Hematopoietic multipotent progenitor cell treated with erythropoietin and hydrocortisone succinate and interleukin-3 and kit ligand, for 6 days (in vitro differentiated cells): ENCODE results near the gene SUN1.

Experiments used
- DNase-seq: peaks from one replicate; pipeline ENCODE4 v3.0.0-alpha.2; 2015

The SUN1 gene

DNA sequence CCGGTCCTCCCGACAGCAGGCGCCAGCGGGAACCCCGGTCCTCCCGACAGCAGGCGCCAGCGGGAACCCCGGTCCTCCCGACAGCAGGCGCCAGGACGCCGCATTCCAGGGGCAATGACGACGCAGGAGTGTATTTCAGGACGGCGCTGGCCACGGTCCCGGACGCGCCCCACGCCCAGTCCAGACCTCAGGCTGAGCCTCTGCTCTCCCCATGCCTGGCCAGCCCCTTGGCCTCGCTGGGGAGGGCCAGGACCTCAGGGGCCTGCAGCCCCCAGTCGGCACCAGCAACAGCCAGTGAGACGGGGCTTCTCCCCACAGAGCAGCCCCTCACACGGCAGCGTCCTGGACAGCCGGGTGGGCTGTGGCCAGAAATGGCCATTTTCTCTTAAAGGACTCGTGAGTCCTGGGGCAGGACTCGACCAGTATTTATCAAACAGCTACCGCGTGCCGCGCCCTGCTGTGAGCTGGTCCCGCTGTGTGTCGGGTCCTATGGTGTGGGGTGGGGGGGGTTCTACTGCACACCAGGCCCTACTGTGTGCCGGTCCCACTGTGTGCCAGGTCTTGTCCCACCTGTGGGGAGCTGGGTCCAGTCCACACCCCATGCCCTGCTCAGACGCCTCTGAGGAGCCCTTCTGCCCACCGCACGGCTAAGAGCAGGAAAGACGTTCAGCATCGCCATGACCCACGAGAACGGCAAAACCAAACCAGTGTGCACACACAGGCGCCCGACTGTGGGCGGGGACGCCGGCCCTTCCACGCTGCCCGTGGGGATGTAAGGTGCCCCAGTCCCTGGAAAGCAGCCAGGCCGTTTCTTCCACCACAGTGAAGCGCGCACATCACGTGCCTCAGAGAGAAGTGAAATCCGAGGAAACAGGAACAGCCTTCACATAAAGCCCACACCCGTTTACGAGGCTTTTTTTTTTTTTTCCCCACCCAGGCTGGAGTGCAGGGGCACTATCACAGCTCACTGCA, 77.4 kb downstream of the SUN1 start:
- peak; percentile 80 for DNase-seq

DNA sequence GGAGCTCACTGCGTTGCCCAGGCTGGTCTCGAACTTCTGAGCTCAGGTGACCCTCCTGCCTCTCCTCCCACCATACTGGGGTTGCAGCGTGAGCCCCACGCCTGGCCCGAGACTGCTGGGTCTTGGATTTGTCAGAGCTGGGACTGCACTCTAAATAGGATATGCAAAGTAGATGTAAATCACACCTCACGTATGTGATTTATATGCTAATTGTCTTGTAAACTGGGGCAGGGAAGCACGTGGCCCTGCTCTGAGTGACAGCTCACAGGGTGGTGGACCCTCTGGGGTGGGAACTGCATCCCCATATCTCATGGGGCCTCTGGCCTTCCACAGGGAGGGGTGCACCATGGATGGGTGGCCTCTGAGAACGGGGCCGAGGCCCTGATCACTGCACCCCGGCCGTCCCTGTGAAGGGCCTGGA, 78.2 kb downstream of the SUN1 start:
- DNase-seq = no peak

DNA sequence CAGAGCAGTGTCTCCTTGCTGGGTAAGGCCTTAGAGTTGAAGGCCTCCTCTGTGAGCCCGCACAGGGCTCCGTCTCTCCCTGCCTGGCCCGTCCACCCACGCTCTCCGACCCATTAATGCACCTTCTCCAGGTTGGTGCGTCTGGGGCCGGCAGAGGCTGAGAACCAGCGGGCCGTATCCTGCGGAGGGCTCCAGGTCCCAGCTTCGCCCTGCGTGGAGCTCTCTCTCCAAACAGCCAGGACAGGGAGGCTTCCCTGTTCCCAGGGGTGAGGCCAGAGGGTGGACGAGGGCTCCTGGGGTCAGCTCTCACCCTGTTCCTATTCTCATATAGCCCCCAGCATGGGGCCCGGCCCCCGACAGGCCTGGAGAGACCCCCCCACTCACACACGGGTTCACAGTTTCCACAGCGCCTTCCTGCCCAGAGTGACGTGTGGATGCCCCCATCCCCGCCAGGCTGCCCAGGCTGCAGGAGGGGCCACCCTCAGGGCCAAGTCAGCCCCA, 78.7 kb downstream of the SUN1 start:
- no peak for DNase-seq

DNA sequence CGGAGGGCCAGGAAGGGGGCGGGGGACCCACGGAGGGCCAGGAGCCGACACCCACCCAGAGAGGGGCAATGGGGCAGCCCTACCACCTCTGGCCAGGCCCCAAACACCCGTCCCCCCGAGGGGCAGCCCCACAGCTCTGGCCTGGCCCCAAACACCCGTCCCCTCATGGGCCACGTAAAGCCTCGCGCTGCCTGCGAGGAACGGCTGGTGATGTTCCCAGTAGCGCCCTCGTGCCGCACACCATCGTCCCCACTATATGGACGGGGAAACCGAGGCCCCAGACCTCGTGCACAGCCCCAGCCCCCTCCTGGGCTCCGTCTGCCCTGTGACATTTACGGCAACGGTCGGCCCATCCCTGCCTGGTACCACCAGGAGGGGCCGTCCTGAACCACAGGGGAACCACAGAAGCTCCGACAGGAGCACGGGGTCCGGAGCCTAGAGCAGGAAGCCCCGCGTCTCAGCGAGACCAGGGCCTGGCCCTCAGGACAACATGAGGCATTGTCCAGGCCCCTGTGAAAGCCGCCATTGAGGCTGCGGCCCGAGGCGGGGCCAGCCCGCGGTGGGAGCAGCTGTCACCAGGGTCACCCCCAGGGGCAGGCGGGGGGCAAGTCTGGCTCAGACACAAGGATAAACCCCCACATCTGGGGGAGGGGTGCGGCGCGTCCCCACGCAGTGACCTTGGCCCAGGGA, 79.7 kb downstream of the SUN1 start:
- DNase-seq = no peak

DNA sequence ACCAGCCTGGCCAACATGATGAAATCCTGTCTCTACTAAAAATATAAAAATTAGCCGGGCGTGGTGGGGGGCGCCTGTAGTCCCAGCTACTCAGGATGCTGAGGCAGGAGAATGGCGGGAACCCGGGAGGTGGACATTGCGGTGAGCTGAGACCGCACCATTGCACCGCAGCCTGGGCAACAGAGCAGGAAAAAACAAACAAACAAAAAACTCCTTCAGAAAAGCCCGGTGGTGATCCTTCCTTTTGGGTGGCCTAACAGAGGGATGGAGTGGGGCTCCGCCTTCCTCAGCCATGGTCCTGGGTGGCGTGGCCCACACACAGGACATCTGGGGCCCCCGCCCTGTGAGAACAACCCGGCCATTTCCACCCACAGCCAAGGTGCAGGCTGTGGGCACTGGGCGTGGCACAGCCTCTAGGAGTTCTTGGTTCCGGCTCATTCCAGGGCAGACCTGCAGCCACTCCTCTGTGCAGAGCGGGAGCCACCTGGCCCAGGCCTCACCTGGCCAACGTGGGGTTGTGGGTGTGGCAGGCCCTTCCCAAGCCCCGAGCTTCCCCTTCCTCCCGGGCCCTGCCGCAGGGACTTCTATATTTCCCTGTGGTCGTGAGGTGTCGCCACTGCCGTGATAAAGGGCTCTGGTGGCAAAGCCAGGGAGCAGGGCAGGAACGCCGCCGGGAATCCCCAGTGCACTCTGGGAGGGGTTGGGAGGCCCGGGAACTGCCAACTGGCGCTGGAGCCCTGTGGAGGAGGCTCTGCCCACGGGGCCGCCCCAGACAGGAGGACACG, 81.7 kb downstream of the SUN1 start:
- no peak for DNase-seq

DNA sequence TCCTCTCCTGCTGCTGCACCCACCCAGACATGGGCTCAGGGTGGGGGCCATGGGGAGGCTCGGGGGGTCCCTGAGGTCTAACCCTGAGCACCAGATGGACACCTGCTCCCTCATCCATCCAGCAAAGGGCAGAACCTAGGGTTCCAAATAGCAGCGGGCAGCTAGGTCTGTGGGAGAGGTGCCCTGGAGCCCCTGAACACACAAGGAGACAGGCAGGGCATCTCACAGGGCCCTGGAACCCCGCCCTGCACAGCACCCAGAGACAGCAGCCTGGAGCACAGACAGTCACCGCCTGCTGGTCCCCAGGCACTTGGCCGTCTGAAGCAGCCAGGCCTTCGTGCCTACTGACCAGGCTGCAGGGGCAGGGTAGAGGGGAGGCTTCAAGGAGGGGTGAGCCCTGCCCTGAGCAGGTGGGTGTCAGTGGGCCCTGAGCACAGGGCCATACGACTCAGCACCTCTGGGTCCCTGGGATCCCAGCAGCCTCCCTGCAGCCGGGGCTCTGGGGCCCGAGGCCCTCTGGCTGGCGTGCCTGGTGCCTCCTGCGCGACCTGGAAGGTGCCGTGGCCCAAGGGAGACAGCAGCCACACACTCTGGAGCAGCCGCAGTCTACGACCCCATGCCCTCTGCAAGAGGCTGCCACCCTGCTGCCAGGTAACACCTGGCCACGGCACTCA, 82.4 kb downstream of the SUN1 start:
- no peak for DNase-seq

DNA sequence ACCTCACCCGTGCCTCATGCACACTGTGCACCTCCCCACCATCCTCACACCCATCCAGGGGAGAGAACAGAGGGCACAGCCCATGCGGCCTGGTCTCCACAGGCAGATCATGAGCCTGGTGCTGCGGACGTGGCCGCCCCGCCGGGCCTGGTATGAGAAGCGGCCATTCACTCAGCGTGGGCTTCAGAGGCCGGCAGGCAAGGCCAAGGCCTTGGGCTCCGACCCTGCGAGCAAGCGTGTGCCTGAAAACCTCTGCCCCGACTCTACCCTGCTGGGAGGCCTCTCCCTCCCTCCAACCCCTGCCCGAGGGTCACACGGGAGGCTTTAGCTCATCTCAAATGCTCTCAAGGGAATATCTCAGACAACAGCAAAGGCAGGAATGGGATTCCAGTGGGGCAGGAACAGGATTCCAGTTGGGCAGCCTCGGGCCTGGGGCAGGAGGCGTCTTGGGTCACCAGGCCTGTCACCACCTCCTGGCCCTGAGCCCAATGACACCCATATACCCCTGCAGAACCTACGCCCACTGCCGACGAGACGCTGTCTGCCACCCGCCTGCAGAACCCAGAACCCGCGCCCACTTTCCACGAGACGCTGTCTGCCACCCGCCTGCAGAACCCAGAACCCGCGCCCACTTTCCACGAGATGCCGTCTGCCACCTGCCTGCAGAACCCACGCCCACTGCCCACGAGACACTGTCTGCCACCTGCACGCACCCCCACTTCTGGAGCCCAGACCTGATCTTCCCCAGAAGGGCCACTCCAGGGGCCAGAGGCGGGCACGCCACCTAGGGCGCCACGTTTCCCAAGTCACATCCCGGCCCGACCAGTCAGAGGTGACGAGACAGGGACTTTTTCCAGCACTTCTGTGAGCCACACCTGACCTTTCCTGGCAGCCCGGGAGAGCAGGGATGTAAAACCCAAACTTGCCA, 83.3 kb downstream of the SUN1 start:
- DNase-seq = no peak

DNA sequence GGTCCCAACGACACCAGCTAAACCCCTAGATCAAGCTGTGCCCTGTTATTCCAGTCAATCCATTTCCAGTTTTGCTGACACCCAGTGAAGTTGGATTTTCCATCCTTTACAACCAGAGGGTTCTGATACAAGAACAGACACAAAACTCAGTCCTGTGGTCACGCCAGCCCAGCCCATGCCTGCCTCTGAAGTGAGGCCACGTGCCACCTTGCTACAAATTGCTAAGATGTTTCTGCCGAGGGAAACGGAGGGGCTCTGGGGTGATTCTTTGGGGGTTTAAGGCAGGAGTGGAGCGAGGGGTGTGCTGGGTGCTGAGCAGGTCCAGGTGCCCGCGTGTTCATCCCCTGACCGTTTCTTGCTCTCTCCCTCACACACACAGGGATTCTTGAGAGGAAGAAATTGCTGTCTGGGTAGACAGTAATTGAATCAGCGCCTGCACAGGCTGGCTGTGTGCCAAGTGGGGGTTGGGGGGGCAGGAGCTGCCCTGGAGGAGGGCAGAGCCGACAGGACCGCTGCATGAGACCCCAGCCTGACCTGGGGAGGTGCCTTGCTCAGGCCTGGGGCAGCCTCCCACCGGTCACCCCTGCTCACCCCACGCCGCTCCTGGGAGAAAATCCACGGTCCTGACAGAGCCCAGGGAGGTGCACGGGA, 84.1 kb downstream of the SUN1 start:
- no peak for DNase-seq

DNA sequence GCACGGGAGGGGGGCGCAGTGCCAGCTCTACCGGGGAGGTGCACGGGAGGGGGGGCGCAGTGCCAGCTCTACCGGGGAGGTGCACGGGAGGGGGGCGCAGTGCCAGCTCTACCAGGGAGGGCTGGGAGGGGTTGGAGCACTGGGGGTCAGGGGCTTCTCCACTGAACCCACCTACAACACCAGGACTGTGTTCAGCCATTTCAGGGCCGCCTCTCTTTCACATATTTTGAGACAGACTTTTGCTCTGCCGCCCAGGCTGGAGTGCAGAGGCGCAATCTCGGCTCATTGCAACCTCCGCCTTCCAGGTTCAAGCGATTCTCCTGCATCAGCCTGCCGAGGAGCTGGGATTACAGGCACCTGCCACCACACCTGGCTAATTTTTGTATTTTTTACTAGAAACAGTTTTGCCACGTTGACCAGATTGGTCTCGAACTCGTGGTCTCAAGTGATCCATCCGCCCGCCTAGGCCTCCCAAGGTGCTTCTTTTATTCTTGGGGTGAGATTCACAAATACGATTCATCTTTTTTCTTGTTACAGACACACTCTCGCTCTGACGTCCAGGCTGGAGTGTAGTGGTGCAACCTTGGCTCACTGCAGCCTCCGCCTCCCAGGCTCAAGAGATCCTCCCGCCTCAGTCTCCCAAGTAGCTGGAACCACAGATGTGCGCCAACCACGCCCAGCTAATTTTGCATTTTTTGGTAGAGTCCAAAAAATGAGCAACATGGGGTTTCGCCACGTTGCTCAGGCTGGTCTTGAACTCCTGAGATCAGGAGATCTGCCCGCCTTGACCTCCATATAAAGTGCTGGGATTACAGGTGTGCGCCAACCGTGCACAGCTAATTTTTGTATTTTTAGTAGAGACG, 85.2 kb downstream of the SUN1 start:
- DNase-seq = no peak

DNA sequence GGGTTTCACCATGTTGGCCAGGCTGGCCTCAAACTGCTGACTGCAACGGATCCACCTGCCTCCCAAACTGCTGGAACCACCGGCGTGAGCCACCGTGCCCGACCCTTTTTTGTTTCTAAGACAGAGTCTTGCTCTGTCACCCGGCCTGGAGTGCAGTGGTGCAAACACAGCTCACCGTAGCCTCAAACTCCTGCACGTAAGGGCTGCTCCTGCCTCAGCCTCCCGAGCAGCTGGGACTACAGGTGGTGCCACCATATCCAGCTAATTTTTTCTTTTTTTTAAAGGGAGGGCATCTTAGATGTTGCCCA, 85.8 kb downstream of the SUN1 start:
- no peak for DNase-seq

DNA sequence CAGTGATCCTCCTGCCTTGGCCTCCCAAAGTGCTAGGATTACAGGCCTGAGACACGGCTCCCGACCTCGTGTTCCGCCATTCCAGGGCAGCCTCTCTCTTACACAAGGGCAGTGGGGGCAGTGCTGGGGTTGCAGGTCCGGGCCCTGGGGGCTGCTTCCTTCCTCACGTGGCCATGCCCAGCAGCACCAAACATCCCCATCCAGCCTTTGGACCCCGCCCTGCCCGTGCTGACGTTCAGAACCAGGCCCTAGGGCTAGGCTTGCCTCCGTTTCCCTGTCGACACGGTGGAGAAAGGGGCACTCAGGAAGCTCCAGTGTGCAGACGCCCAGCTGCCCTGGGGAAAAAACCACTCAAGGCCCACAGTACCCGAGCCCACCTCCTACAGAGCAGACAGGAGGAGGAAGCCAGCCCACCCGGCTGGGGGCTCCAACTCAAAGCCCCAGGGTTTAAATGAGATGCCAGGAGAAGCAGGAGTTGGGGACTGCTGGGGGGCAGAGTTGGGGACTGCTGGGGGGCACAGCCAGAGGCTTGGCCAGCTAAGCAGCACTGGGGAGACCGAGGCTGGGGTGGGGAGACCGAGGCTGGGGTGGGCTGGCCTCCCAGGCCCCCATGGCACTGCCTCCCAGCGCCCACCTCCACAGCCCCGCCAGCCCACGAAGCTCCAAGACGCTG, 86.3 kb downstream of the SUN1 start:
- DNase-seq = no peak

DNA sequence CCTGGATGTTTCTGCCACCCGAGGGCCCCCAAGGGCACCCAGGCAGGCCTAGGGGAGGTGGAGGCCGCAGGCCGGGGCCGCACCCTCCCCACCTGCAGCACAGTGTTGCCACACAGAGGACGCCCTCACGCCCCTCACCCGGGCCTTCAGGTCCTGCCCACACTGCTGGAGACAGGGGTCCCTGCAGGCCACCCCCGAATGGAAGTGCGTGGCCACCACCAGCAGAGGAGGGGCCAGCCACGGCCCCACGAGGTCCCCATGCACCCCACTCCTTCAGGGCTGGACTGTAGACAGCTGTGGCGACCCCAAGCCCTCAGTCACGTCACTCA, 86.8 kb downstream of the SUN1 start:
- DNase-seq = no peak

DNA sequence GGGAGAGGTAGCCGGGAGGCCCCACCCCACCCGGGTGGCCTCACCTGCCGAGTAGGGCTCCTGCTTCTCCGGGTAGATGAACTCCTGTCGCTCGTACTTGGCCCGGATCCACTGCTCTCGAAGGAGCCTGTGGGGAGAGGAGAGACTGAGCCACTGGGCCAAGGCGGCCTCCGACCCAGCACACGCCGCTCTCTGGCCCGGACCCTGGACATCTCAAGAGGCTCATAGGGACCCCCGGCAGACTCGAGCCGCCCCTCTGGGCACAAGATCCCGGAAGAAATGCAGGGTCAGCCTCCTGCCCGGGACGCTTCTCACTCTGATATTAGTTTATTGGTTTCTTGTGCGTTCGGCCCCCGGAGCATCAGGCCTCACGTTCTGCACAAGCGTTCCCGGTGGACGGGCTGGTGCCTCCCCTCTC, 87.7 kb downstream of the SUN1 start:
- DNase-seq = no peak

DNA sequence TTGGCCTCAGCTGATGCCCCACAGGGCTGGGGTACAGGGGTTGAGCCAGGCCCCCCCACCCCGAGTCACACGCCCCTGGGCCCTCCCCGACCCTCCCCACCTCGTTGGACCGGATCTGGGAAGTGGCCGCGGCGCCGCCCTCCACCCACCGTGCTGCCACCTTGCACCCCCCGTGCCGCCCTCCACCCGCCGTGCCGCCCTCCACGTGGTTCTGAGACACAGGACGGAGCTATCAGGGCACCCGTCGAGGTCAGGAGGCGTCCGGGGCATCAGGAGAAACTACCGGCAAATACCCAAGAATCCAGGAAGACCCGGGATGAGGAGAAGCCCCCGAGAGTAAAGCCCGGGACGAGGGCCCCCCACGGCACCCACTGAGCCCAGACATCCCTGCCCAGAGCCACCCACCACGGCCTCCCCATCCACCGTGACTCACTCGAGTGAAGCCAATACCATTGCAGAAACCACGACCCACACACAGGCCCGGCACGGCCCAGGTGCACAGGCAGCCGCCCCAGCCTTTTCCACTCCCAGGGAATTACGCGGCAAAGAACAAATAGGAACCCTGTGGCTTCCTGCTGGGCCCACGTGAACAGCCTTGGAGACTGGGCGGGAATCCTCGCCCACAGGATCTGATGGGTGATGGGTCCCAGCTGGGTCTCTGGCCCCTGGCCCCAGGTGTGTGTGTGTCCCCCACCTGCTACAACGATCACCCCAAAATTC, 88.2 kb downstream of the SUN1 start:
- DNase-seq = no peak

DNA sequence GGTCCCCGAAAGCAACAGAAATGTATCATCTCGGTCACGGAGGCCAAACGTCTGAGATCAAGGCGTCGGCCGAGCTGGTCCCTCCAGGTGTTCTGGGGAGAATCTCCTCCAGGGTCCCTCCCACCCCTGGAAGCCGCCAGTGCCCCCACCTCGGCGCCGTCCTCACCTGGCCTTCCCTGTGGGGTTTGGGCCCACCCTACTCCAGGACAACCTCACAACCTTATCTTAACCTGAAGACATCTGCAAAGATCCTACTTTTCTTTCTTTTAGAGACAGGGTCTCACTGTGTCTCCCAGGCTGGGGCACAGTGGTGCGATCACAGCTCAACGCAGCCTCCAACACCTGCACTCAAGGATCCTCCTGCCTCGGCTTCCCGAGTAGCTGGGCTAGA, 88.8 kb downstream of the SUN1 start:
- DNase-seq = no peak

DNA sequence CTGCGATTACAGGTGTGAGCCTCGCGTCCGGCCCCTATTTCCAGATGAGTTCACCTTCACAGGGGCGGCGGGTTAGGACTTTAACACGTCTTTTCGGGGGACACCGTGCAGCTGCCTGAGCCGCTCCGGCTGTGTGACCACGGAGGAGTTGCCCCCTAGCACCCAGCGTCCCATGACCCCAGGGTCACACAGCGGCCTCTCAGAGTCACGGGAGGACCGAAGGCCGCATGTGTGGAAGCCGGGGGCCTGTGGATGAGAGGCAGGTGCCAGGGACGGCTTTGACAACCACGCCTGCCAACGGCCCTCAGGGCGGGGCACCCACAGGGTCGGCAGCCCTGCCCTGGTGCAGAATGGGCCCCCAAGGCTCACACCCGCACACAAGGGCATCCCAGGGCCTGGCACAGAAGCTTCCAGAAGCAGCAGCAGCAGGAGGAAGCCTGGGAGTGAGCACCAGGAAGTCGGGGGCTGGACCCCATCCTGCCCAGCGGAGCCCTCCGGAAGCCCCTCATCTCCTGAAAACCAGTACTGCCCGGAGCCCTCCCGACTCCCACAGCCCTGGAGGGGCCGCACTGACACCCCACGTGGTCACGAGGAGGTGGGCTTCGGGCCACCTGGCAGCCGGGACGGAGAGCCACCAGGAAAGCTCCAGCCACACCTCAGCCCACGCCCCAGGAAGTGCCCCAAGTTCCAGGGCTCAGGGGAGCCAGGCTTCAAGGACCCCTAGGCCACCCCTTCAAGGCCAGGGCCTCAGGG, 89.5 kb downstream of the SUN1 start:
- peak; percentile 58 for DNase-seq

DNA sequence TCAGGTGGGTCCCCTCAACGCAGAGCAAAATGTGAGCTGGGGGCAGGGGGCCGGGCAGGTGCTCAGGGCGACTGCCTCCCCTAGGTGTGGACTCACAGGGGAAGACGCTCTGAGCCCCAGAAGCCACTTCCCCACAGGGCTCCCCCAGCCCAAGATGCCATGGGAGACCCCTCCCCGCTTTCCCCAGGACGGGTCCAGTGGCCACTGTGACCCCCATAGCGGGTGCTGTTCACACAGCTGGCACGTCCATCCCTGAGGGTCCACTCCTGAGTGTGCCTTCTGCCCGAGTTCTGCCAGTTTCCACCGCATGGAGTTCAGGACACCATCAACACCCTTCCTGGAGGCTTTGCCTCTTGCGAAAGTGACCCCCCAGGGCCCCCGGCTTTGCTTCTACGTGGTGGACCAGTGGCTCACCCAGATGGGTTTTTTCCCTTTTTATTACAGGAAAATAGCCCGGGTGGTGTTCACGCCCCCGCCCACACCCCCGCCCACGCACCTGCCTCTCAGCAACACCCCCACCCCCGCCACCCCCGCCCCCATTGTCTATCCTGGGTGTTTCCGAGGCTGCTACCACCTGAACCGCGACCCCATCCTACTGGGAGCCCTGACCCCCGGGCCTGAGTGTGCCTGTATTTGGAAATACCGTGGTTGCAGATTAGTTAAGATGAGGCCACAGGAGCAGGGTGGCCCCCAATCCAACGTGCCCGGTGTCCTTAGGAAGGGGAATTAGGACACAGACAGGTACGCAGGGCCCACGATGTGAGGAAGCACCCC, 90.2 kb downstream of the SUN1 start:
- DNase-seq = no peak
